Measurements from ENCODE around the gene ACTMAP. TPM values are rescaled to one million over a fixed set of nuclear protein-coding genes. Genes with fewer than 3 reads are reported as not detected.

Gene ACTMAP
- total and polyA plus RNA-seq, 2 of the 8 experiments (the other 6 are each of a cell fraction or from before 2014, with no cell fraction given): 24.1 to 26.5 TPM

GRCh38 chr19:40709817-40710216 lies 40.5 kb downstream of the ACTMAP start:
- ChIA-PET CTCF (ENCODE audit: partially characterized antibody) (interaction anchor here (0.6 to 0.9 kb wide), 2 partner anchors 15 to 46 kb away, joined by 3 read pairs; no protein-coding TSS in a partner anchor), POLR2A (ENCODE audit: partially characterized antibody) (interaction anchor here (0.6 to 1.4 kb wide), 3 partner anchors 10 to 439 kb away, joined by 3 to 4 read pairs (median 3); no protein-coding TSS in a partner anchor)
- no peak overlapping the region for H2BK20ac ChIP-seq (ENCODE audit: low read length)
- H3K79me1 ChIP-seq (ENCODE audit: low read depth, low read length): no peaks in the 10 kb centered on the region
- peaks cover 0 to 5% (median 2%) of the 10 kb centered on the region in 4 experiments; a peak in 4 of 7 replicates for H3K4me1 ChIP-seq (replicated peaks in 1 of 4; ENCODE audit: control insufficient read depth in 3 of 4, insufficient read depth in 4 of 4, low read length in 3 of 4)
- H3K4me2 ChIP-seq (ENCODE audit: insufficient read depth in 1 of 2, low read depth in 2 of 2, low read length in 2 of 2): no peak overlapping the region
- no peak overlapping the region for H3K14ac ChIP-seq (ENCODE audit: insufficient read length)
- no peak overlapping the region for H3K23ac ChIP-seq (ENCODE audit: insufficient read length)
- no peaks in the 10 kb centered on the region for H3K79me2 ChIP-seq (ENCODE audit: control insufficient read depth in 1 of 2, insufficient read depth in 2 of 2, low read length in 2 of 2)
- no peak overlapping the region for H3K4ac ChIP-seq (replicated peaks; ENCODE audit: insufficient read length, low read depth, low read length)
- H2AK5ac ChIP-seq (ENCODE audit: low read depth, low read length): no peak overlapping the region
- no peak overlapping the region for H2BK15ac ChIP-seq (ENCODE audit: low read length)
- peaks cover 11 to 35% (median 18%) of the 10 kb centered on the region in 4 experiments; a peak in 7 of 8 replicates for H3K36me3 ChIP-seq (ENCODE audit: control insufficient read depth in 2 of 4, insufficient read depth in 4 of 4, low read length in 3 of 4)
- no peak overlapping the region for H3K56ac ChIP-seq (replicated peaks; ENCODE audit: insufficient read length, low read depth, low read length)
- H4K8ac ChIP-seq (ENCODE audit: extremely low read depth, insufficient read depth, low read length): no peak overlapping the region
- no peak overlapping the region for H4K91ac ChIP-seq (replicated peaks; ENCODE audit: insufficient read length, low read length)
- H4K20me1 ChIP-seq (replicated peaks in 1 of 2; ENCODE audit: control insufficient read depth in 1 of 2, insufficient read depth in 2 of 2, low read length in 2 of 2): peaks cover 0 to 3% of the 10 kb centered on the region in 2 experiments
- H3K27ac ChIP-seq (ENCODE audit: low read depth, low read length): no peak overlapping the region
- FAIRE-seq (no peak), DNase-seq (ENCODE audit: low read depth in 1 of 2, low spot score in 2 of 2) (no peak)
- H4K5ac ChIP-seq (ENCODE audit: insufficient read length, low read depth, low read length): no peak overlapping the region
- no peaks in the 10 kb centered on the region for H3K27me3 ChIP-seq (replicated peaks in 1 of 4; ENCODE audit: control insufficient read depth in 3 of 4, extremely low read depth in 1 of 4, insufficient read depth in 3 of 4, low read length in 3 of 4)
- H3K23me2 ChIP-seq (ENCODE audit: low read depth, low read length): peaks cover 3% of the 10 kb centered on the region; the same call in 1 of the 2 replicates
- H2BK5ac ChIP-seq (ENCODE audit: low read depth, low read length): no peak overlapping the region
- no peak overlapping the region for H2BK12ac ChIP-seq (ENCODE audit: low read depth, low read length)
- H3K9me3 ChIP-seq (ENCODE audit: insufficient read depth in 2 of 2, low read depth in 1 of 2, low read length in 1 of 2): no peaks in the 10 kb centered on the region
- H2AFZ ChIP-seq (ENCODE audit: low read length): no peak overlapping the region
- H3K18ac ChIP-seq (ENCODE audit: extremely low read depth, low read length): no peak overlapping the region
- 94% methylated on average over 5 of the region's 5 CpGs; no CpG with 5 or more reads in 1 of the 2 experiments for WGBS, 2 experiments (ENCODE audit: extremely low coverage in 1 of 2, insufficient coverage in 1 of 2, insufficient read length in 1 of 2, insufficient replicate concordance in 2 of 2, low coverage in 1 of 2, low lambda C conversion rate in 2 of 2, missing lambda C conversion rate in 1 of 2)
- H3K9ac ChIP-seq (replicated peaks in 1 of 4; ENCODE audit: extremely low read depth in 1 of 4, low read depth in 3 of 4, low read length in 3 of 4): no peak overlapping the region
- no peak overlapping the region for H3K4me3 ChIP-seq (ENCODE audit: extremely low read depth in 1 of 4, insufficient read depth in 2 of 4, low read depth in 3 of 4, low read length in 4 of 4)
- H2BK120ac ChIP-seq (replicated peaks; ENCODE audit: low read depth, low read length): no peak overlapping the region
- TF ChIP-seq CEBPB (IDR thresholded peaks at IDR 0.05; ENCODE audit: low read depth, low read length) (no peak), ZNF274 (IDR thresholded peaks at IDR 0.05; ENCODE audit: borderline replicate concordance, extremely low read depth, low read length) (no peak), PHF8 (conservative IDR thresholded peaks at IDR 0.05; ENCODE audit: low read depth, low read length) (no peak), CTBP2 (IDR thresholded peaks at IDR 0.05; ENCODE audit: borderline replicate concordance, insufficient read depth, insufficient read length, low read length) (no peak), TAF1 (IDR thresholded peaks at IDR 0.05; ENCODE audit: low read depth, low read length) (no peak), TAF7 (optimal IDR thresholded peaks at IDR 0.05; ENCODE audit: borderline replicate concordance, low read depth, low read length) (no peak), ASH2L (IDR thresholded peaks at IDR 0.05; ENCODE audit: low read length) (no peak), KDM4A (IDR thresholded peaks at IDR 0.05; ENCODE audit: low read depth, low read length, severe bottlenecking) (no peak), EGR1 (IDR thresholded peaks at IDR 0.05; ENCODE audit: borderline replicate concordance, low read depth, low read length) (no peak), SP2 (IDR thresholded peaks at IDR 0.05; ENCODE audit: low read length) (no peak), SUZ12 (IDR thresholded peaks at IDR 0.05; ENCODE audit: low read length) (no peak), EZH2 (IDR thresholded peaks at IDR 0.05; ENCODE audit: low read depth, low read length, severe bottlenecking) (no peak), GABPA (IDR thresholded peaks at IDR 0.05; ENCODE audit: borderline replicate concordance, insufficient read depth, low read length) (no peak), BCL11A (IDR thresholded peaks at IDR 0.05; ENCODE audit: low read depth in 2 of 2, low read length in 2 of 2) (no peak)

Data from H1 (cell line).